GM21515 (cell line): Measurements from ENCODE around the gene ZNF468.
A peak's percentile ranks its signal among the peaks of the same experiment; 100 is the strongest.
"Not testable (repeated sequence)": the region's sequence is repeated elsewhere in the genome, so short reads cannot be mapped to it uniquely, and the experiment has no call there.

ENCODE experiments used
- ATAC-seq: cut with Tn5 transposase; IDR thresholded peaks from one replicate; pipeline ENCODE4 v1.9.1; 2021; ENCODE audit not compliant: unreplicated experiment

ZNF468 gene

GRCh38 chr19:52829866-52830265 is 27.6 kb downstream of the ZNF468 start:
- ATAC-seq, result not testable (repeated sequence)

DNA sequence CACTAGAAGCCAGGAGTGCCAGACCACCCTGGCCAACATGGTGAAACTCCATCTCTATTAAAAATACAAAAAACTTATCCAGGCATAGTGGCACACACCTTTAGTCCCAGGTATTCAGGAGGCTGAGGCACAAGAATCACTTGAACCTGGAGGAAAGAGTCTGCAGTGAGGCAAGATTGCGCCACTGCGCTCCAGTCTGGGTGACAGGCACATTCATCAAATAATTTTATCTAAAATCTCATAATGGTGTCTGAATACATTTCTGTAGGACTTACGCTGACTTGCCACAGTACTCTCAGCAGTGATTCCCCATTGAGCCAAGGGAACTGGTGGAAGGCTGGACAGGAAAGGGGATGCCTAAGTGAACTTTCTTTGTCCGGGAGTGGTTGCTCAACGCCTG is 31.7 kb downstream of the ZNF468 start:
- no peak for ATAC-seq

GRCh38 chr19:52823676-52824075 is 33.7 kb downstream of the ZNF468 start:
- ATAC-seq, result no peak

- ATAC-seq, result peak; percentile 94
Measured at GRCh38 chr19:52821204-52821960, 36.0 kb downstream of the ZNF468 start, which contains the start of gene ZNF28. Gene ZNF28, minus strand, starts transcription at chr19:52821633. Its CDS starts 3,675 bp downstream, at chr19:52817958.

DNA sequence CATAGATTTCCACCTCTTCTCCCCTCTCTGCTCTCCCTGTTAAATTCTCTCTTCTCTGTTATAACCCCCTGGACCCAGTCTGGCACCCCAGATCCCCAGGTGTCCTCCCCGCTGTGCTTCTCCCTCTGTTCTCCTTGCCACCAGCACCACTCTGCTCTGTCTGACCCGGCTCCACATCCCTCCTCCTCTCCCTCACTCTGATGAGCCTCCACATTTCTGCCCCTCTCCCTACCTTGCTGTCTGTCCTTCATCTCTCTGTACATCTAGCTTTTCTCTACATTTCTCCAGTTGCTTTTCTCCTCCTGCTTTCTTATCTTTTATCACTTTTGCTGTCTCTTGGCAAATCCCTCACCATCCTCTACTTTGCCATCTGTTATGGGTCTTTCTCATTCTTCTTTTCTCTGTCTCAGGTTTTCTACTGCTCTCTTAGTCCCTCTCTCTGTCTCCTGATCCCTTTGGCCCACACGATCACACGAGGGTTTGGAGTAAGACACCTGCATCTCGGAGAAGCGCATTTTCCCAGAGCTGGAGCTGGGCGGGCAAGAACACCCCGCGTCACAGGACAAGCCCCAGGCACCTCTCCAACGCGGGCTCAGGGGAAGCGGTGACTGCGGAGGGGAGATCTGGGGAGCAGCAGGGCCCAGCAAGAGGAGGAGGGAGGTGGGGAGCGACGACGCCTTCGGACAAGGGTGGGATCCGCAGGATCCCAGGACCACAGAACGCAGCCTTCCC is 36.8 kb downstream of the ZNF468 start:
- ATAC-seq, result peak; percentile 33

GRCh38 chr19:52809801-52810200 is 47.6 kb downstream of the ZNF468 start:
- ATAC-seq, result no peak

GRCh38 chr19:52799950-52800640 is 57.3 kb downstream of the ZNF468 start:
- not testable (repeated sequence) for ATAC-seq

DNA sequence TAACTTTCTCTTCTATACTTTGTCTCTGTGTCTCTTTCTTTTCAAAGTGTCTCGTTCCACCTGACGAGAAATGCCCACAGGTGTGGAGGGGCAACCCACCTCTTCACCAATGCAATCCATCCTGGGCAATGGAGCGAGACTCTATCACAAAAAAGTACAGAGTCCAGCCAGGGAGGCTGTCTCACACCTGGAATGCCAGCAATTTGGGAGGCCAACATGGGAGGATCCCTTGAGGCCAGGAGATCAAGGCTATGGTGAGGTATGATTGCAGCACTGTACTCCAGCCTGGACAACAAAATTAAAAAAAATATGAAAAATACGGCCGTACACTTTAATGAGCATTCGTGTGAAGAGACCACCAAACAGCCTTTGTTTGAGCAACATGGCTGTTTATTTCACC is 68.0 kb downstream of the ZNF468 start:
- ATAC-seq, result no peak
